ENCODE data around the gene SMYD4. TPM values are rescaled to one million over a fixed set of nuclear protein-coding genes. Genes with fewer than 3 reads are reported as not detected.

Gene SMYD4
- total RNA-seq, 1 experiment from 2014 or later: 23.3 TPM

DNA sequence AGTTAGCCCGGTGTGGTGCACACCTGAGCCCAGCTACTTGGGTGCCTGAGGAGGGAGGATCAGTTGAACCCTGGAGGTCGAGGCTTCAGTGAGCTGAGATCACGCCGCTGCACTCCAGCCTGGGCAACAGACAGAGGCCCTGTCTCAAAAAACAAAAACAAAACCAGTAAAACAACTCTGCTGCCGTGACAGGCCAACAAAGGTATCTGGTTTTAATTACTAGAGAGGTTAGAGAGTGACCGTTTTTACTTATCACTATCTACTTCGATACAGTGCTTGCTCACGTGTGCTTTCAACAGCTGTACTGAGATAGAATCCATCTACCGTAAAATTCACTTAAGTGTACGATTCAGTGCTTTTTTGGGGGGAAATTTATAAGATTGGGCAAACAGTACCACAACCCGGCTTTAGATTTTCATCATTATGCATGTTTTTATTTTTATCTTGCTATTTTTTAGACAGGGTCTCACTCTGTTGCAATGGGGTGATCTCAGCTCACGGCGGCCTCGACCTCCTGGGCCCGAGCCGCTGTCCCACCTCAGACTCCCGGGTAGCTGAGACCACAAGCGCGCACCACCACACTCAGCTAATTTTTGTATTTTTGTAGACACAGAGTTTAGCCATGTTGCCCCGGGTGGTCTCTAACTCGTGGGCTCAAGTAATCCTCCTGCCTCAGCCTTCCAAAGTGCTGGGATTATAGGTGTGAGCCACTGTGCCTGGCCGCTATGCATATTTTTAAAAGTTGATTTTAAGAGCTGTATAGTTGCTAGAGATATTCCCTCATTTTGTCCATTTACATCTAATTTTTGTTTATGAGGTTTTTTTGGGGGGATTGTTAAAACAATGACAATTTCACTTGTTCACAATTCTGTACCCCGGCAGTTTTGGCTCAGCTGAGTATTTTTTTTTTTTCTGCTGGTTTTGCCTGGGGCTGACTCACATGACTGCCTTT lies 36.9 kb downstream of the SMYD4 start:
- intact Hi-C loops (cut with micrococcal nuclease; ENCODE audit: unreplicated experiment): no loop called here
- Histone ChIP-seq H3K36me3 (ENCODE audit: low read depth) (no peaks in the 10 kb centered on the region), H3K9me2 (ENCODE audit: insufficient read depth) (no peaks in the 10 kb centered on the region), H3K9me3 (ENCODE audit: insufficient read depth, low read depth) (no peaks in the 10 kb centered on the region), H4K20me1 (ENCODE audit: insufficient read depth) (peaks cover 3% of the 10 kb centered on the region; the same call in 1 of the 2 replicates), H3K4me2 (no peak overlapping the region), H3K79me2 (ENCODE audit: low read depth) (peaks cover 3% of the 10 kb centered on the region; the same call in 1 of the 2 replicates), H3K27ac (no peak overlapping the region), H2AFZ (no peak overlapping the region), H3K4me1 (replicated peaks; ENCODE audit: insufficient read depth) (peaks cover 4% of the 10 kb centered on the region), H3K4me3 (no peak overlapping the region), H3K27me3 (ENCODE audit: insufficient read depth, low read depth) (no peaks in the 10 kb centered on the region), H3F3A (ENCODE audit: insufficient read depth, low read depth) (peaks cover 21% of the 10 kb centered on the region; the same call in 1 of the 2 replicates)
- BruUV-seq (replicated peaks): no TSS peak
- ChIA-PET CTCF (interaction anchor here (0.7 kb wide), 1 partner anchor 277 kb away, joined by 7 read pairs; no protein-coding TSS in a partner anchor), POLR2A (ENCODE audit: unreplicated experiment) (interaction anchor here (0.6 kb wide), 2 partner anchors 72 to 241 kb away, joined by 5 to 9 read pairs; no protein-coding TSS in a partner anchor)
- TF ChIP-seq EZH2 (IDR thresholded peaks at IDR 0.05; ENCODE audit: low read depth): no peak
- TF ChIP-seq, protein P1, sequence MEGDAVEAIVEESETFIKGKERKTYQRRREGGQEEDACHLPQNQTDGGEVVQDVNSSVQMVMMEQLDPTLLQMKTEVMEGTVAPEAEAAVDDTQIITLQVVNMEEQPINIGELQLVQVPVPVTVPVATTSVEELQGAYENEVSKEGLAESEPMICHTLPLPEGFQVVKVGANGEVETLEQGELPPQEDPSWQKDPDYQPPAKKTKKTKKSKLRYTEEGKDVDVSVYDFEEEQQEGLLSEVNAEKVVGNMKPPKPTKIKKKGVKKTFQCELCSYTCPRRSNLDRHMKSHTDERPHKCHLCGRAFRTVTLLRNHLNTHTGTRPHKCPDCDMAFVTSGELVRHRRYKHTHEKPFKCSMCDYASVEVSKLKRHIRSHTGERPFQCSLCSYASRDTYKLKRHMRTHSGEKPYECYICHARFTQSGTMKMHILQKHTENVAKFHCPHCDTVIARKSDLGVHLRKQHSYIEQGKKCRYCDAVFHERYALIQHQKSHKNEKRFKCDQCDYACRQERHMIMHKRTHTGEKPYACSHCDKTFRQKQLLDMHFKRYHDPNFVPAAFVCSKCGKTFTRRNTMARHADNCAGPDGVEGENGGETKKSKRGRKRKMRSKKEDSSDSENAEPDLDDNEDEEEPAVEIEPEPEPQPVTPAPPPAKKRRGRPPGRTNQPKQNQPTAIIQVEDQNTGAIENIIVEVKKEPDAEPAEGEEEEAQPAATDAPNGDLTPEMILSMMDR (conservative IDR thresholded peaks at IDR 0.05): no peak
- no peak for DNase-seq

DNA sequence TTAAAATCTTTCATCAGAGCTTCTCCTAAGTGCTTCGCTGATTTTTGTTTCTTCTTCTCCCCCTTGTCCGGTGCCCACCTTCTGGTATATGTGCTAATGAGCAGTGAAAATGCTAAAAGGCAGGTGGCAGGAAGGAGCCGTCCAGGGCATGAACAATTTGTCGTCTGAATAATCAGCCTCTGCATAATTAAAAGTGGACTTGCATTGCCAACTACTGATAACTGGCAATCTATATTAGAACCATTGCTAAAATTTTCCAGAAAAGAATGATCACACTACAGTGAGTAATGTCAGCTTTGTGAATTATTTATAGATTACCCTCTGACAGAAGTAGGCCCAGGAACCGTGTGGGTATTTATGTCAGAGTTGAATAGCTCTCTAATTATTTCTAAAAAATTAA lies 39.8 kb downstream of the SMYD4 start:
- DNase-seq: no peak
- Histone ChIP-seq H3K79me2 (ENCODE audit: low read depth) (0 out of 2 replicates have a peak, but pooled peaks cover 3% of the 10 kb centered on the region), H4K20me1 (ENCODE audit: insufficient read depth) (no peaks in the 10 kb centered on the region; the same call in 1 of the 2 replicates), H3K4me1 (replicated peaks; ENCODE audit: insufficient read depth) (peaks cover 10% of the 10 kb centered on the region), H3K9me2 (ENCODE audit: insufficient read depth) (no peaks in the 10 kb centered on the region), H2AFZ (no peak overlapping the region), H3K27me3 (ENCODE audit: insufficient read depth, low read depth) (no peaks in the 10 kb centered on the region), H3K9me3 (ENCODE audit: insufficient read depth, low read depth) (no peaks in the 10 kb centered on the region), H3K4me2 (no peak overlapping the region), H3K27ac (no peak overlapping the region), H3K36me3 (ENCODE audit: low read depth) (no peaks in the 10 kb centered on the region; the same call in 1 of the 2 replicates), H3F3A (ENCODE audit: insufficient read depth, low read depth) (peaks cover 20% of the 10 kb centered on the region; the same call in 1 of the 2 replicates), H3K4me3 (no peak overlapping the region)
- POLR2A ChIA-PET (ENCODE audit: unreplicated experiment): interaction anchor here (0.7 kb wide), 1 partner anchor 39 kb away, joined by 4 read pairs; no protein-coding TSS in a partner anchor
- TF ChIP-seq, protein P1 (conservative IDR thresholded peaks at IDR 0.05): no peak
- TF ChIP-seq EZH2 (IDR thresholded peaks at IDR 0.05; ENCODE audit: low read depth): no peak
- CTCF ChIA-PET: no interaction called here
- intact Hi-C loops (cut with micrococcal nuclease; ENCODE audit: unreplicated experiment): no loop called here
- no TSS peak for BruUV-seq (replicated peaks)

DNA sequence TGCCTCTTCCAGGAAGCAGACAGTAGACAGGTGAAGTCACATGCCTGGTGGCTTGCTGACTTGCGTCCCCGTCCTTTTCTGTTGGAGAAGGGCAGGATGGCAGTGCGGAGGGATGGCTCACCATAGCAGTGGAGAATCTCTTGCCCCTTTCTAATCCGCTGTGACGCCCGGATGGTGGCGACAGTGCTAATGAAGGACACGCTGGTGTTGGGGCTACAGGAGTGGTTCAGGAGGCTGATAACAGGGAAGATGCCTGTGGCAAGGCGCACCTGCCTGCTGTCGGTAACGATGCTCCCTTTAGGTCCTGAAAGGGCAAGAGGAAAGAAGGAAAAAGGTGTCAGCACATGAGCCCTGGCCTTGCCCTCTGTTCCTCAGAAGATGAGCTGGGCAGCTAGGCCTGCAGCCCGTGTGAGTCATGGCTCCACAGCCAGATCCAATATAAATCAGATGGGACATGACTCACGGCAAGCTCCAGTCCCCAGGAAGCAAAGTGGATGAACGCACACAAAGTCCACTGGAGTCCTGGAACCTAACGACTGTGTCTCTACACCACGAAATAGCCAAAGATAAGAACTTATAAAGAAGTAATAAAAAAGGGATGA lies 42.3 kb downstream of the SMYD4 start:
- H3K4me2 ChIP-seq: peak overlapping the region; percentile 27; the same call in 1 of the 2 replicates
- peak; percentile 61 to 76 for DNase-seq
- no peak overlapping the region for H2AFZ ChIP-seq
- no peaks in the 10 kb centered on the region for H4K20me1 ChIP-seq (ENCODE audit: insufficient read depth)
- 0 out of 2 replicates have a peak, but pooled peaks cover 3% of the 10 kb centered on the region for H3K79me2 ChIP-seq (ENCODE audit: low read depth)
- peaks cover 10% of the 10 kb centered on the region for H3K4me1 ChIP-seq (replicated peaks; ENCODE audit: insufficient read depth)
- H3K27me3 ChIP-seq (ENCODE audit: insufficient read depth, low read depth): no peaks in the 10 kb centered on the region
- H3K9me3 ChIP-seq (ENCODE audit: insufficient read depth, low read depth): no peaks in the 10 kb centered on the region
- TF ChIP-seq, protein P1 (conservative IDR thresholded peaks at IDR 0.05): no peak
- no peak for TF ChIP-seq EZH2 (IDR thresholded peaks at IDR 0.05; ENCODE audit: low read depth)
- H3K4me3 ChIP-seq: no peak overlapping the region
- intact Hi-C loops (cut with micrococcal nuclease; ENCODE audit: unreplicated experiment): loop anchor here (2.0 kb wide), 1 partner anchor 73 kb away; no protein-coding TSS in a partner anchor
- H3F3A ChIP-seq (ENCODE audit: insufficient read depth, low read depth): peaks cover 17% of the 10 kb centered on the region; the same call in 1 of the 2 replicates
- H3K36me3 ChIP-seq (ENCODE audit: low read depth): no peaks in the 10 kb centered on the region; the same call in 1 of the 2 replicates
- POLR2A ChIA-PET (ENCODE audit: unreplicated experiment): interaction anchor here (0.6 to 1.0 kb wide), 3 partner anchors 42 to 89 kb away, joined by 4 to 9 read pairs (median 4); partner anchors contain the start of genes RPA1 and SMYD4
- H3K9me2 ChIP-seq (ENCODE audit: insufficient read depth): no peaks in the 10 kb centered on the region
- BruUV-seq (replicated peaks): no TSS peak
- CTCF ChIA-PET: interaction anchor here (0.7 kb wide), 1 partner anchor 66 kb away, joined by 3 read pairs; no protein-coding TSS in a partner anchor
- peak overlapping the region; percentile 35; the same call in 1 of the 2 replicates for H3K27ac ChIP-seq

Data from PC-9 (cell line).